Measurements from ENCODE around the gene SRL. TPM values are rescaled to one million over a fixed set of nuclear protein-coding genes. Genes with fewer than 3 reads are reported as not detected.

Gene SRL
- total and polyA plus RNA-seq, 2 of the 8 experiments (the other 6 are each of a cell fraction or from before 2014, with no cell fraction given) = 0.05 TPM; not detected in 1

GRCh38 chr16:4290236-4290830 is 48.5 kb upstream of the SRL start:
- 77% methylated on average over 8 of the region's 8 CpGs; no CpG with 5 or more reads in 1 of the 2 experiments for WGBS, 2 experiments (ENCODE audit: extremely low coverage in 1 of 2, insufficient coverage in 1 of 2, insufficient read length in 1 of 2, insufficient replicate concordance in 2 of 2, low coverage in 1 of 2, low lambda C conversion rate in 2 of 2, missing lambda C conversion rate in 1 of 2)
- no peak for FAIRE-seq
- no peaks in the 10 kb centered on the region for H3K79me1 ChIP-seq (ENCODE audit: low read depth, low read length)
- H3K23me2 ChIP-seq (ENCODE audit: low read depth, low read length) = peaks cover 3% of the 10 kb centered on the region
- no peak overlapping the region for H2BK120ac ChIP-seq (replicated peaks; ENCODE audit: low read depth, low read length)
- no peak overlapping the region for H3K27ac ChIP-seq (ENCODE audit: low read depth, low read length)
- H4K91ac ChIP-seq (replicated peaks; ENCODE audit: insufficient read length, low read length) = no peak overlapping the region
- no peak overlapping the region for H3K4ac ChIP-seq (replicated peaks; ENCODE audit: insufficient read length, low read depth, low read length)
- H3K4me3 ChIP-seq (ENCODE audit: extremely low read depth in 1 of 4, insufficient read depth in 2 of 4, low read depth in 3 of 4, low read length in 4 of 4) = no peak overlapping the region
- H2AK5ac ChIP-seq (ENCODE audit: low read depth, low read length) = peak overlapping the region; percentile 72; the same call in 1 of the 2 replicates
- ChIA-PET CTCF (ENCODE audit: partially characterized antibody) (interaction anchor here (0.6 to 12.0 kb wide), 19 partner anchors 9 to 130 kb away, joined by 3 to 300 read pairs (median 4); partner anchors contain the start of genes GLIS2 and TFAP4), POLR2A (ENCODE audit: partially characterized antibody) (interaction anchor here (0.6 to 25.6 kb wide), 13 partner anchors 8 to 748 kb away, joined by 3 to 403 read pairs (median 4); partner anchors contain the start of gene TFAP4)
- H3K9ac ChIP-seq (replicated peaks in 1 of 4; ENCODE audit: extremely low read depth in 1 of 4, low read depth in 3 of 4, low read length in 3 of 4) = no peak overlapping the region
- peaks cover 3 to 26% (median 18%) of the 10 kb centered on the region in 4 experiments for H3K4me1 ChIP-seq (replicated peaks in 1 of 4; ENCODE audit: control insufficient read depth in 3 of 4, insufficient read depth in 4 of 4, low read length in 3 of 4)
- peak overlapping the region; percentile 80; the same call in 1 of the 2 replicates for H2BK12ac ChIP-seq (ENCODE audit: low read depth, low read length)
- H2BK20ac ChIP-seq (ENCODE audit: low read length) = peak overlapping the region; percentile 61; the same call in 1 of the 2 replicates
- H3K36me3 ChIP-seq (ENCODE audit: control insufficient read depth in 2 of 4, insufficient read depth in 4 of 4, low read length in 3 of 4) = no peaks in the 10 kb centered on the region
- H3K27me3 ChIP-seq (replicated peaks in 1 of 4; ENCODE audit: control insufficient read depth in 3 of 4, extremely low read depth in 1 of 4, insufficient read depth in 3 of 4, low read length in 3 of 4) = no peaks in the 10 kb centered on the region
- no peak overlapping the region for H3K14ac ChIP-seq (ENCODE audit: insufficient read length)
- no peaks in the 10 kb centered on the region for H3K79me2 ChIP-seq (ENCODE audit: control insufficient read depth in 1 of 2, insufficient read depth in 2 of 2, low read length in 2 of 2)
- no peak overlapping the region for H3K56ac ChIP-seq (replicated peaks; ENCODE audit: insufficient read length, low read depth, low read length)
- no peak overlapping the region for H3K4me2 ChIP-seq (ENCODE audit: insufficient read depth in 1 of 2, low read depth in 2 of 2, low read length in 2 of 2)
- H3K9me3 ChIP-seq (ENCODE audit: insufficient read depth in 2 of 2, low read depth in 1 of 2, low read length in 1 of 2) = no peaks in the 10 kb centered on the region
- no peak for DNase-seq (ENCODE audit: low read depth in 1 of 2, low spot score in 2 of 2)
- H4K20me1 ChIP-seq (replicated peaks in 1 of 2; ENCODE audit: control insufficient read depth in 1 of 2, insufficient read depth in 2 of 2, low read length in 2 of 2) = no peaks in the 10 kb centered on the region
- no peak overlapping the region for H2AFZ ChIP-seq (ENCODE audit: low read length)
- no peak overlapping the region for H2BK15ac ChIP-seq (ENCODE audit: low read length)
- no peak overlapping the region for H2BK5ac ChIP-seq (ENCODE audit: low read depth, low read length)
- H3K23ac ChIP-seq (ENCODE audit: insufficient read length) = no peak overlapping the region
- no peak overlapping the region; the same call in 1 of the 2 replicates for H3K18ac ChIP-seq (ENCODE audit: extremely low read depth, low read length)
- no peak overlapping the region for H4K5ac ChIP-seq (ENCODE audit: insufficient read length, low read depth, low read length)
- no peak overlapping the region; the same call in 1 of the 2 replicates for H4K8ac ChIP-seq (ENCODE audit: extremely low read depth, insufficient read depth, low read length)
- no peak for TF ChIP-seq HDAC2 (IDR thresholded peaks at IDR 0.05; ENCODE audit: borderline replicate concordance in 1 of 2, low read depth in 2 of 2, low read length in 2 of 2)
- TF ChIP-seq CHD2 (IDR thresholded peaks at IDR 0.05; ENCODE audit: low read length) = no peak
- TF ChIP-seq BACH1 (IDR thresholded peaks at IDR 0.05; ENCODE audit: low read length) = no peak
- no peak for TF ChIP-seq CTBP2 (IDR thresholded peaks at IDR 0.05; ENCODE audit: borderline replicate concordance, insufficient read depth, insufficient read length, low read length)
- no peak for TF ChIP-seq CREB1 (IDR thresholded peaks at IDR 0.05)
- TF ChIP-seq HDAC6 (IDR thresholded peaks at IDR 0.05; ENCODE audit: low read depth, low read length) = no peak
- TF ChIP-seq RBBP5 (IDR thresholded peaks at IDR 0.05; ENCODE audit: borderline replicate concordance, low read depth, low read length) = no peak
- TF ChIP-seq TEAD4 (IDR thresholded peaks at IDR 0.05; ENCODE audit: low read depth, low read length) = peak; percentile 65
- peak; percentile 81; the same call in 1 of the 2 replicates for TF ChIP-seq JUND (IDR thresholded peaks at IDR 0.05; ENCODE audit: low read length)
- TF ChIP-seq TAF1 (IDR thresholded peaks at IDR 0.05; ENCODE audit: low read depth, low read length) = no peak
- no peak for TF ChIP-seq GABPA (IDR thresholded peaks at IDR 0.05; ENCODE audit: borderline replicate concordance, insufficient read depth, low read length)
- TF ChIP-seq EZH2 (IDR thresholded peaks at IDR 0.05; ENCODE audit: low read depth, low read length, severe bottlenecking) = no peak
- TF ChIP-seq, protein P1, sequence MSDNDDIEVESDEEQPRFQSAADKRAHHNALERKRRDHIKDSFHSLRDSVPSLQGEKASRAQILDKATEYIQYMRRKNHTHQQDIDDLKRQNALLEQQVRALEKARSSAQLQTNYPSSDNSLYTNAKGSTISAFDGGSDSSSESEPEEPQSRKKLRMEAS (IDR thresholded peaks at IDR 0.05) = no peak

Data from H1 (cell line).